HAP-1 (cell line): ENCODE results near the gene HECA.
"Not testable (repeated sequence)": the region's sequence is repeated elsewhere in the genome, so short reads cannot be mapped to it uniquely, and the experiment has no call there.

ENCODE experiments used
- DNase-seq, 2 experiments: peaks; one replicate each; pipeline ENCODE4 v3.0.0-alpha.2; 2016 to 2020; ENCODE audit warnings: low spot score in 2 of 2
- H3K27me3 ChIP-seq: fragments of 250-450 bp; sonication (Bioruptor Pico); 2 replicates; pipeline ENCODE4 v1.5.1; 2020; ENCODE audit warnings: low read depth, mild to moderate bottlenecking, moderate library complexity
- H3K36me3 ChIP-seq: fragments of 250-450 bp; sonication (Bioruptor Pico); replicated peaks from 2 replicates; pipeline ENCODE4 v1.5.1; 2020; ENCODE audit warnings: mild to moderate bottlenecking
- H3K4me1 ChIP-seq: fragments of 250-450 bp; sonication (Bioruptor Pico); 2 replicates; pipeline ENCODE4 v1.5.1; 2020; ENCODE audit warnings: mild to moderate bottlenecking
- H3K4me3 ChIP-seq: fragments of 250-450 bp; sonication (Bioruptor Pico); 2 replicates; pipeline ENCODE4 v1.5.1; 2020; ENCODE audit warnings: mild to moderate bottlenecking, moderate library complexity
- H3K9me3 ChIP-seq: fragments of 250-450 bp; sonication (Bioruptor Pico); 2 replicates; pipeline ENCODE4 v1.5.1; 2020; ENCODE audit warnings: mild to moderate bottlenecking, moderate library complexity
- in situ Hi-C: fragments of 300-500 bp; cut with MboI; formaldehyde crosslinking; loops from 3 replicates; pipeline ENCODE4 v1.14.3; 2020; ENCODE audit warnings: low sequenced_read_pairs, inconsistent platforms, mixed read lengths

The HECA gene

DNA sequence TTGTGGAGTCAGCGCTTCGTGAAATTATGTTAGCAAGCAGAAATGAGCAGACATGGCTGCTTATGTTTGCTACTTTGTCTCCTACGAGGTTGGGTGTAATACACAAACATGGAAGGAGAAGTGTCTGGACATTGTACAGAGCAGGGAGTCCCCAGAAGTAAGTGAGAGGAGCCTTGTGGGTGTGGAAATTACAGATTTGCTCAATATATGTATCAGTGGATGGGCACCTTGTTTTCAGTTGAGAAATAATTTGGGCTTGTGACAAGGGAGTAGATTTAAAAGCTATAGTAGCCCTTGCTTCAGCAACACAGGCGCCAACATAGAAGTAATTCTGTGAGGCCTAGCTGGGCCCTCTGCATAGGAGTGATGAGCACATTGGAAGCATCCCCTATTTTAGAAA lies 49.2 kb downstream of the HECA start:
- Histone ChIP-seq H3K4me1 (no peaks in the 10 kb centered on the region), H3K36me3 (no peaks in the 10 kb centered on the region), H3K4me3 (no peak overlapping the region), H3K27me3 (no peaks in the 10 kb centered on the region), H3K9me3 (no peaks in the 10 kb centered on the region)
- in situ Hi-C loops: no loop called here
- DNase-seq: no peak

DNA sequence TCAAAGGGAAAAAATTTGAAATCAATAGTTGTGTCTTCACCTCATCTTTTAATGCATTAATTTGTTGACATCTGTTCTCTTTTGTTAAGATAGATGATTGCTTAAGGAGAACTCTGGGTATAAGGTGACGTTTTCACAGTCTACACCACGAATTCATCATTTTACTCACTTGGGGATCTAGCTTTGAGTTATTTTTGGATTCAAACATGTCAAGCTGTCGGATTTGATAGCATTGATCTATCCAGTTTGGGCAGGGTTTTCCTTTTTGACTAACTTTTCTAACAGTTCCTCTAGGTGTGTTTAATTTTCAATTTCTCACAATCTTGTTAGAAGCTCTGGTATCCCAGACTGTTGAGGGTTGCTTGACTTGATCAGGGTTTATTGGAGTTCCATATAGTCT lies 49.6 kb downstream of the HECA start:
- no peaks in the 10 kb centered on the region for H3K36me3 ChIP-seq
- no peak for DNase-seq
- H3K27me3 ChIP-seq: no peaks in the 10 kb centered on the region
- H3K9me3 ChIP-seq: no peaks in the 10 kb centered on the region
- in situ Hi-C loops: no loop called here
- no peak overlapping the region for H3K4me3 ChIP-seq
- no peaks in the 10 kb centered on the region for H3K4me1 ChIP-seq

DNA sequence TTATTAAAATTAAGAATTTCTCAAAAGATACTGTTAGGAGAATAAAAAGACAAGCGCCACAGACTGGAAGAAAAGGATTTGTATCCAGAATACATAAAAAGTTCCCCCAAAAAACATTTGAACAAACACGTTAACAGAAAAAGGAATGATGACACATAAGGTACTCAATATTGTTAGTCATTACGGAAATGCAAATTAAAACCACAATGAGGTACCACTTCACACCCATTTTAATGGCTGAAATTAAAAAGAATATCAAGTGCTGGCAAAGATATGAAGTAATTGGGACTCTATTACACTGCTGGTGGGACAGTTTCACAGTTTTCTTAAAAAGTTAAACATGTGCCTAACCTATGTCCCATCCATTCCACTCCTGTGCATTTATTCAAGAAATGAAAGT lies 51.4 kb downstream of the HECA start:
- H3K4me1 ChIP-seq: no peaks in the 10 kb centered on the region
- H3K4me3 ChIP-seq: no peak overlapping the region
- H3K9me3 ChIP-seq: no peaks in the 10 kb centered on the region
- no peaks in the 10 kb centered on the region for H3K36me3 ChIP-seq
- DNase-seq: no peak
- no peaks in the 10 kb centered on the region for H3K27me3 ChIP-seq
- in situ Hi-C loops: no loop called here

DNA sequence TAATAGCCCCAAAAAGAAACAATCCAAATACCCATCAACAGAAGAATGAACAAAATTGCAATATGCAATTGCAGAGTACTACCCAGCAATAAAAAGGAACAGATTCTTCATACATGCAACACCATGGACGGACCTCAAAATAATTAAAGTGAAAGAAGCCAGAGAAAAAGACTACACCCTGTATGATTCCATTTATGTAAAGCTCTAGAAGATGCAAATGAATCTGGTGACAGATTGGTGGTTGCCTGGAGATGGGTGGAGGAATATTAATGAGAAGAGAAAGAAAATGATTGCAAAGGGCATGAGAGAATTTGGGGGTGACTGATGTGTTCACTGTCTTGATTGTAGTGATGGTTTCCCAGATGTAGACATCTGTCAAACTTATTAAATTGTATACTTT lies 51.8 kb downstream of the HECA start:
- no peak for DNase-seq
- H3K9me3 ChIP-seq: no peaks in the 10 kb centered on the region
- H3K4me1 ChIP-seq: no peaks in the 10 kb centered on the region
- no peaks in the 10 kb centered on the region for H3K27me3 ChIP-seq
- H3K36me3 ChIP-seq: no peaks in the 10 kb centered on the region
- H3K4me3 ChIP-seq: no peak overlapping the region
- in situ Hi-C loops: no loop called here

DNA sequence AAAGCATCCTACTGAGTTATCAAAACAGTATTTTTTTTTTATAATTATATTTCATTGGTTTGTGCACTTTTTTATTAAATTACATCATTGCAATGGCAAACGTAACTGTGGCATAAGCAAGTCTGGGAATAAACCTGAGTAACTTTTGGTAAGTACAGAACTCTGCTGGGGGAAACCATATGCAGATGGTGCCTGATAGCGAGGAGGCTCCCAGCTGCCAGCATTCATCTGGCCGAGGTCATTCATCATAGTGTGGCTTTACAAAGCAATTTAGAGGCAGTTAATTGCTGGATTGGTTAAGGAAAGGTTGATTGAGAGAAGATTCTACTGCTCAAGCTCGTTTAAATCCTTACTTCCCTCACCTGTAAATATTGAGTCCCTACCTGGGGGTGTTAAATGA lies 52.6 kb downstream of the HECA start:
- no peak for DNase-seq
- Histone ChIP-seq H3K9me3 (no peaks in the 10 kb centered on the region), H3K36me3 (no peaks in the 10 kb centered on the region), H3K4me1 (no peaks in the 10 kb centered on the region), H3K27me3 (no peaks in the 10 kb centered on the region), H3K4me3 (no peak overlapping the region)
- in situ Hi-C loops: no loop called here

DNA sequence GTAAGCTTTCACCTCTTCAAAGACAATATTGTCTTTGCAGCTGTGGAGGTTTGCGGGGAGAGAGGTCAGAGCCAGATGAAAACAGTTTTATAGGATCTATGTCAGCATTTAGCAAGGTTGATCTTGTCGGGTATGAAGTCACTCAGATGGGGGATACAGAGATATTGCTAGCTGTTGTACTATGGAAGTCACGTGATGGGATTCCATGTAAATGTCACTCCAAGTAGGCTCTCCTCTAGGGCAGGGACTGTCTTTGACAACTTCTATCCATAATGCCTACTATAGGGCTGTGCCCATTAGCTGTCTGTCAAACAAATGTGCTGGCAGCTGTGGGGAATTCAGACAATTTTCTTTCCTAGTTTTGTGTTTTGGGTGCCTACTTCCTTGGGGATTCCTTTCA lies 54.8 kb downstream of the HECA start:
- in situ Hi-C loops: no loop called here
- no peak for DNase-seq

DNA sequence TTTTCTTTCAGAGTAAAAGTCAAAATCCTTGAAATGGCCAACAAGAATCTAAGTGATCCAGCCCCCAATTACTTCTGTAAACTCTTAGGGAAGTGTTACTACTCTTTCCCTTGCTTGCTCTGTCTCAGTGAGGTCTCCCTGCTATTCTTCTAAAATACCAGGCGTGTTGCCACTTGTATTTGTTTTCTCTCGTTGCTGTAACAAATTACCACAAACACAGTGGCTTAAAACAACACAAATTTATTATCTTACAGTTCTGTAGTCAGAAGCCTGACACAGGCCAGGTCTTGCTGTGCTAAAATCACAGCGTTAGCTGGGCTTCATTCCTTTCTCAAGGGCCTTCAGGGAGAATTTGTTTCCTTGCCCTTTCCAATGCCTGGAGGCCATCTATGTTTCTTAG lies 59.9 kb downstream of the HECA start:
- in situ Hi-C loops: no loop called here
- Histone ChIP-seq H3K4me1 (no peaks in the 10 kb centered on the region), H3K9me3 (no peaks in the 10 kb centered on the region), H3K4me3 (no peak overlapping the region), H3K36me3 (no peaks in the 10 kb centered on the region), H3K27me3 (no peaks in the 10 kb centered on the region)
- no peak for DNase-seq

More for the DNA sequence above, 54.8 kb downstream of the HECA start:
- H3K27me3 ChIP-seq: no peaks in the 10 kb centered on the region
- no peaks in the 10 kb centered on the region for H3K4me1 ChIP-seq
- H3K4me3 ChIP-seq: no peak overlapping the region
- H3K36me3 ChIP-seq: no peaks in the 10 kb centered on the region
- H3K9me3 ChIP-seq: no peaks in the 10 kb centered on the region

DNA sequence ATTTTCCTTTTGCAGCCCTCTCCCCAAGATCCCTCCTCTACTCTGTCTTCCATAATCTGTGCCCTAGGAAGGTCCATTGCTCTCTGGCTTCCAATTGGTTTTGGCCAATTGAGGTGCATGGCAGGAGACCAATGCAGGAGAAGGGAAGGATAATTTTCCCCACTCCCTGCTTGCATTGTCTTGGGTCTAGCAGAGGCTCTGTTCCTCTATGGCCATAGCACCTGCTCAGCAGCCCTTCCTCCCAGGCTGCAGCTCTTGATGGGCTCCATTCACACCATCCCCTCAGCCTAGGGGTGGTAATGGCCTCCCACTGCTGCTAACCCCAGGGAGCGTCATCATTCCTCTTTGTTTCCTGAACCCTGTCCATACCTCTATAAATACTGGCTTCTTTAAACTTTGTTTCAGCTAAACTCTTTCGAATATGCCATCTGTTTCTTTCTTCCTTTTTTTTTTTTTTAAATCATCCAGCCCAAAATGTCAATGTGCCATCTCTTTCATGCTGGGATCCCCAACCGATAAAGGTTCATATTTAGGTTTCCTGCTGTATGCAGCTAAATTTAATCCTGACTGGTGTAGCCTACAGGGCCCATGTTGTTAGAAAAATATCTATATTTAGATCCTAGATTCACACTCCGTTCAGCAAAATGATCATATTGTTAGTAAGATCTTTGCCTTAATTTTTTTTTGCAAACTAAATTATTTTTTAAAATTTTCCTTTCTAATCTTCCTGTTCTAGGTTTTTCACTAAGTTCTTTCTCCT lies 63.8 kb downstream of the HECA start:
- Histone ChIP-seq H3K27me3 (no peaks in the 10 kb centered on the region), H3K4me3 (no peak overlapping the region), H3K4me1 (no peaks in the 10 kb centered on the region), H3K9me3 (no peaks in the 10 kb centered on the region), H3K36me3 (no peaks in the 10 kb centered on the region)
- no peak for DNase-seq
- in situ Hi-C loops: no loop called here

DNA sequence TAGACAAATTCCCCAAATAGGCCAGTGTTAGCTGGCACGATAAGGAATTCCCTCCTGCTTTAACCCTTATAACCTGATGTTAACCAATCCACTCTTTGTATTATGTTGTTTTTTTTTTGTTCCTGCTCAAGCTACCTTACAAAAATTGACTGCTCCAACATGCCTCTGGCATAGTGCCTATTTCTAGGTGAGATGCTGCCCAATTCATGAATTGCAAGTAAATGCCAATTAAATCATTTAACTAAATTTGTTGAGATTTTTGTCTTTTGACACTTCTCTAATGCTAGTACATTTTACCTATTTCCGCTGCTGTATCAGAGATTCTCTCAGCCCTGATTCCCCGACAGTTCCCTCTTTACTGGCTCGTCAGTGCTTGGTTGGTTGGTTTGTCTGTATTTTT lies 66.5 kb downstream of the HECA start:
- H3K4me1 ChIP-seq: no peaks in the 10 kb centered on the region
- H3K9me3 ChIP-seq: no peaks in the 10 kb centered on the region
- H3K4me3 ChIP-seq: no peak overlapping the region
- in situ Hi-C loops: no loop called here
- DNase-seq: no peak
- H3K27me3 ChIP-seq: no peaks in the 10 kb centered on the region
- H3K36me3 ChIP-seq: no peaks in the 10 kb centered on the region

DNA sequence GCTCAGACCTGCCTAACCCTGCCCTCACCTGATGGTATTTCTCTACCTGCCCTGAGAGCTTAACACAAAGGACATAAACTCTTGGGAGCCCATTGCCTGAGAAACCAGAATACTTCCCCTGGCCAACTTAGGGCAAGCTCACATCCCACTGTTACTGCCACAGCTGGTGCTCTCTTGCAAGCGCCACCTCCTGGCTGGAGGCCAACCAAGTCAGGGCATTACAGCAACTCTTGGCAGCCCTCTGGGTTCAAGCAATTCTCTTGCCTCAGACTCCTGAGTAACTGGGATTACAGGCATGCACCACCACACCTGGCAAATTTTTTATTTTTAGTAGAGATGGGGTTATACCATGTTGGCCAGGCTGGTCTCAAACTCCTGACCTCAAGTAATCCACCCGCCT lies 70.1 kb downstream of the HECA start:
- no peaks in the 10 kb centered on the region for H3K27me3 ChIP-seq
- in situ Hi-C loops: no loop called here

DNA sequence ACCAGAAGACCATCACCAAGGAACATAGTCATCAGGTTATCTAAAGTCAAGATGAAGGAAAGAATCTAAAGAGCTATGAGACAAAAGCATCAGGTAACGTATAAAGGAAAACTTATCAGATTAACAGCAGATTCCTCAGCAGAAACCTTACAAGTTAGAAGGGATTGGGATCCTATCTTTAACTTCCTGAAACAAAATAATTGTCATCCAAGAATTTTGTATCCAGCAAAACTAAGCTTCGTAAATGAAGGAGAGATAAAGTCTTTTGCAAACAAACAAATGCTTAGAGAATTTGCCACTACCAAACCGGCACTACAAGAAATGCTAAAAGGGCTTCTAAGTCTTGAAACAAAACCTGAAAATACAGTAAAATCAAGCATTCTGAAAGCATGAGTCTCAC lies 71.0 kb downstream of the HECA start:
- Histone ChIP-seq H3K4me1 (no peaks in the 10 kb centered on the region), H3K9me3 (no peaks in the 10 kb centered on the region), H3K36me3 (no peaks in the 10 kb centered on the region), H3K27me3 (no peaks in the 10 kb centered on the region), H3K4me3 (no peak overlapping the region)
- DNase-seq: no peak
- in situ Hi-C loops: no loop called here

More for the DNA sequence above, 70.1 kb downstream of the HECA start:
- Histone ChIP-seq H3K4me1 (no peaks in the 10 kb centered on the region), H3K4me3 (no peak overlapping the region), H3K9me3 (no peaks in the 10 kb centered on the region), H3K36me3 (no peaks in the 10 kb centered on the region)
- DNase-seq: peak in 1 of 2 experiments; percentile 8

DNA sequence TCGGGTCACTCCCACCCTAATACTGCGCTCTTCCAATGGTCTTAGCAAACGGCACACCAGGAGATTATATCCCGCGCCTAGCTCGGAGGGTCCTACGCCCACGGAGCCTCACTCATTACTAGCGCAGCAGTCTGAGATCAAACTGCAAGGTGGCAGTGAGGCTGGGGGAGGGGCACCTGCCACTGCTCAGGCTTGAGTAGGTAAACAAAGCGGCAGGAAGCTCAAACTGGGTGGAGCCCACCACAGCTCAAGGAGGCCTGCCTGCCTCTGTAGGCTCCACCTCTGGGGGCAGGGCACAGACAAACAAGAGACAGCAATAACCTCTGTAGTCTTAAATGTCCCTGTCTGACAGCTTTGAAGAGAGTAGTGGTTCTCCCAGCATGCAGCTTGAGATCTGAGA lies 75.9 kb downstream of the HECA start:
- DNase-seq, H3K4me1 ChIP-seq, in situ Hi-C loops, H3K27me3 ChIP-seq, H3K36me3 ChIP-seq, H3K9me3 ChIP-seq, H3K4me3 ChIP-seq: not testable (repeated sequence)

DNA sequence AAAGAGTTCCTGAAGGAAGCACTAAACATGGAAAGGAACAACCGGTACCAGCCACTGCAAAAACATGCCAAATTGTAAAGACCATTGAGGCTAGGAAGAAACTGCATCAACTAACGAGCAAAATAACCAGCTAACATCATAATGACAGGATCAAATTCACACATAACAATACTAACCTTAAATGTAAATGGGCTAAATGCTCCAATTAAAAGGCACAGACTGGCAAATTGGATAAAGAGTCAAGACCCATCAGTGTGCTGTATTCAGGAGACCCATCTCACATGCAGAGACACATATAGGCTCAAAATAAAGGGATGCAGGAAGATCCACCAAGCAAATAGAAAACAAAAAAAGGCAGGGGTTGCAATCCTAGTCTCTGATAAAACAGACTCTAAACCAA lies 77.6 kb downstream of the HECA start:
- H3K4me1 ChIP-seq, DNase-seq, H3K9me3 ChIP-seq, H3K36me3 ChIP-seq, H3K27me3 ChIP-seq, in situ Hi-C loops, H3K4me3 ChIP-seq: not testable (repeated sequence)

DNA sequence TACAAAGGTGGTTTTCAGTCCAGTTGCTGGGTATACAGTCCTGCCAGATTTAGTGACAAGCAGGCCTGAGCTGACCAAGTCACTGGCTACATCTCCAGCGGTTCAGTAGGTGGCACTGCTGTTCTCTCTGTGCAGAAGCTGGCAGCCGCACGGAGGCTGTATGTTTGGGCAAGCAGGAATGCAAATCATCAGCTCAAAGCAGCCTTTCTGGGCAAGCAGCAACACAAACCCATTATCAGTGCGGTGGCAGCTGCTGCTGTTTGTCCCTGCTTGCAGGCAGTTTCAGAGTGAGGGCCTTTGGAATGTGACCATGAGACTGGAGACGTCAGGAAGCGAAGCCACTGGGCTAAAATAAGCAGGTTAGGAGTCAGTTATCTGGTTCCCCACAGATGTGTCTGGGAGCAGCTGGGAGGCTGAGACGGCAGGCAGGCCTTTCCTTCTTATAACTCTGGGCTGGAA lies 84.4 kb downstream of the HECA start:
- DNase-seq: peak; percentile 68 to 79
- Histone ChIP-seq H3K4me3 (no peak overlapping the region), H3K9me3 (no peaks in the 10 kb centered on the region), H3K4me1 (peaks cover 2% of the 10 kb centered on the region; the same call in 1 of the 2 replicates), H3K27me3 (no peaks in the 10 kb centered on the region), H3K36me3 (no peaks in the 10 kb centered on the region)
- in situ Hi-C loops: no loop called here

DNA sequence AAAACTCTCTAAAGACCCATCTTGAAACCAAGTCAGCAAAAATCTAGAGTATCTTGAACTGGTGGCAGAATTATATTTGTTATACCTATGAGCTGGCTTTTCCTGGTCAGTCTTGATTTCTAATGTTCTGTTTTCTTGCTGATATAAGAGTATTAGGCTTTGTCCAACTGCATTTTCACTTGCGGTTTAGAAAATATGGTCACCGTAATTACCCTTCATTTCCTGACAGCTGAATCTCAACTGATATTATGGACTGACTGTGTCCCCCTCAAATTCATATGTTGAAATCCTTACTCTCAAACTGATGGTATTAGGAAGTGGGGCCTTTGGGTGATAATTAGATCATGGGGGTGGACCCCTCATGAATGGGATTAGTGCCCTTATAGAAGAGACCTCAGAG lies 84.9 kb downstream of the HECA start:
- in situ Hi-C loops: no loop called here
- no peaks in the 10 kb centered on the region for H3K9me3 ChIP-seq

More for the DNA sequence above, 84.9 kb downstream of the HECA start:
- Histone ChIP-seq H3K4me3 (no peak overlapping the region), H3K27me3 (no peaks in the 10 kb centered on the region), H3K4me1 (peaks cover 2% of the 10 kb centered on the region; the same call in 1 of the 2 replicates), H3K36me3 (no peaks in the 10 kb centered on the region)
- no peak for DNase-seq
